ENCODE results near the gene SLMAP.

- TF ChIP-seq GATA2 (IDR thresholded peaks at IDR 0.05; ENCODE audit: low read depth, low read length) (no peak), GATA3 (IDR thresholded peaks at IDR 0.05; ENCODE audit: low read depth, low read length) (no peak)
Measured at GRCh38 chr3:57961828-57962447, 205.8 kb downstream of the SLMAP start.

Data from SH-SY5Y (cell line).